SK-N-SH treated with all-trans-retinoic acid at 6 μM for 48 hours (cell line): ENCODE results near the gene LTBP1.

Experiments
- ATAC-seq: fragments of 200-7000 bp; cut with Tn5 transposase; 3 replicates; pipeline ENCODE4 v1.9.1; 2020; ENCODE audit warnings: mild to moderate bottlenecking, moderate library complexity
- CSDC2 ChIP-seq: fragments of 250-450 bp; sonication (Bioruptor Pico); IDR thresholded peaks from 2 replicates; pipeline ENCODE4 v1.5.0; 2020; ENCODE audit warnings: mild to moderate bottlenecking, moderate library complexity
- ESRRG ChIP-seq: fragments of 250-450 bp; sonication (Bioruptor Pico); IDR thresholded peaks from 2 replicates; pipeline ENCODE4 v1.6.1; 2021; ENCODE audit warnings: mild to moderate bottlenecking
- GLIS3 ChIP-seq: fragments of 250-450 bp; sonication (Bioruptor Pico); IDR thresholded peaks from 2 replicates; pipeline ENCODE4 v1.5.0; 2020; ENCODE audit warnings: mild to moderate bottlenecking, moderate library complexity
- ISL1 ChIP-seq: fragments of 250-450 bp; sonication (Bioruptor Pico); IDR thresholded peaks from 2 replicates; pipeline ENCODE4 v2.1.2; 2022; ENCODE audit warnings: mild to moderate bottlenecking, moderate library complexity
- OSR1 ChIP-seq: fragments of 250-450 bp; sonication (Bioruptor Pico); IDR thresholded peaks from 2 replicates; pipeline ENCODE4 v1.8.0; 2022; ENCODE audit warnings: moderate library complexity, mild to moderate bottlenecking, inconsistent platforms
- PPARA ChIP-seq: fragments of 250-450 bp; sonication (Bioruptor Pico); IDR thresholded peaks from 2 replicates; pipeline ENCODE4 v1.5.0; 2020; ENCODE audit warnings: mild to moderate bottlenecking, borderline replicate concordance
- RARB ChIP-seq: fragments of 250-450 bp; sonication (Bioruptor Pico); IDR thresholded peaks from 2 replicates; pipeline ENCODE4 v1.8.0; 2021; ENCODE audit warnings: mild to moderate bottlenecking, moderate library complexity
- SNAI2 ChIP-seq: fragments of 250-450 bp; sonication (Bioruptor Pico); IDR thresholded peaks from 2 replicates; pipeline ENCODE4 v1.5.0; 2020; ENCODE audit warnings: mild to moderate bottlenecking, moderate library complexity
- TCF4 ChIP-seq: fragments of 250-450 bp; sonication (Bioruptor Pico); IDR thresholded peaks from 2 replicates; pipeline ENCODE4 v1.8.0; 2021; ENCODE audit warnings: mild to moderate bottlenecking, moderate library complexity, borderline replicate concordance
- TOX ChIP-seq: fragments of 250-450 bp; sonication (Bioruptor Pico); IDR thresholded peaks from 2 replicates; pipeline ENCODE4 v1.8.0; 2021; ENCODE audit warnings: mild to moderate bottlenecking, moderate library complexity, borderline replicate concordance
- ZC3H10 ChIP-seq: fragments of 250-450 bp; sonication (Bioruptor Pico); IDR thresholded peaks from 2 replicates; pipeline ENCODE4 v1.5.1; 2021; ENCODE audit warnings: mild to moderate bottlenecking, moderate library complexity
- ZFP3 ChIP-seq: fragments of 250-450 bp; sonication (Bioruptor Pico); IDR thresholded peaks from 2 replicates; pipeline ENCODE4 v1.5.0; 2020; ENCODE audit warnings: mild to moderate bottlenecking, moderate library complexity
- ZFP30 ChIP-seq: fragments of 450-650 bp; formaldehyde crosslinking; IDR thresholded peaks from 2 replicates; pipeline ENCODE4 v1.5.0; 2022; ENCODE audit warnings: mild to moderate bottlenecking, moderate library complexity
- TF ChIP-seq, protein P1 (sequence below): fragments of 250-450 bp; sonication (Bioruptor Pico); IDR thresholded peaks from 2 replicates; pipeline ENCODE4 v1.8.0; 2020; ENCODE audit warnings: mild to moderate bottlenecking, moderate library complexity, borderline replicate concordance
- TF ChIP-seq, protein P2 (sequence below): fragments of 250-450 bp; sonication (Bioruptor Pico); IDR thresholded peaks from 2 replicates; pipeline ENCODE4 v1.5.0; 2020; ENCODE audit warnings: mild to moderate bottlenecking, moderate library complexity
- TF ChIP-seq, protein P3 (sequence below): fragments of 250-450 bp; sonication (Bioruptor Pico); IDR thresholded peaks from 2 replicates; pipeline ENCODE4 v1.8.0; 2021; ENCODE audit warnings: low read depth, mild to moderate bottlenecking, moderate library complexity, borderline replicate concordance
- TF ChIP-seq, protein P4 (sequence below): fragments of 250-450 bp; sonication (Bioruptor Pico); IDR thresholded peaks from 2 replicates; pipeline ENCODE4 v1.5.1; 2021; ENCODE audit warnings: mild to moderate bottlenecking, moderate library complexity

The LTBP1 gene

DNA sequence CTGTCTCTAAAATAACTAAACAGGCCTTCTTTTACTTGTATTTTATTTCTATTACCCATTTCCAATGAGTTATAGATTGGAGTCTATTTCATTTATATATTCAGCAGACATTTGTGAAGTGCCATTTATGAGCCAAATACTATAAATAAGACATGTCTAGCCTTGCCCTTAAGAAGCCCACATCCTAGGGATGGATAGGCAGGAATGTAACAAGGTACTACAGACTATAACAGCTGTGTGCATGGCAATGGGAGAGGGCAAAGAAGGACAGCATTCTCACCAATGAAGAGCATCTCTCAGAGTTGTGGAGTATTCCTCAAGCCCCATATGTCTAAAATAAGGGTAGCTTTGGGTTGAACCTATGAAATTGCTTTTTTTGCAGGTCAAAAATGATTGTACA, 367.8 kb downstream of the LTBP1 start:
- no peak for ATAC-seq
- no peak for TF ChIP-seq GLIS3 (CRISPR knock-in tag)
- TF ChIP-seq ZC3H10 (CRISPR knock-in tag), result no peak

DNA sequence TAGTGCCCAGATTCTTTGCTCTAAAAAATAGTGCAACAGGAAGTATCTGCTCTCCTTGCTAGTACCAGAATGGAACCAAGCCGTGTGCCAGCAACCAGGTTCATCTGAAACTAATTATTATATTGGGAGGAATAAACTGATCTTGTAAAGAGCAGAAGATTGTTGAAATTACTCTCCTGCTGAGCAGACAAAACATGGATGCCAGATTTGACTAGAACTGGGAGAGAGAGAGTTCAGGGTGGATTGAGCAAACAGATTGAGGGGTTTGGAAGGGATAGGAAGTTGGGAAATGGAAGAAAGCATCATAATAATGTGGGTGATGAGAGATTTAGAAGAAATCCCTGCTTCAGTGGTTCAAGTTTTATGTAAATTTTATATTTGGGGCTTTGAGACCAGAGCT, 369.6 kb downstream of the LTBP1 start:
- ATAC-seq, result peak; percentile 5; the same call in 1 of the 3 replicates
- TF ChIP-seq TOX (CRISPR knock-in tag), result no peak
- no peak for TF ChIP-seq RARB
- TF ChIP-seq TCF4 (CRISPR knock-in tag), result no peak
- TF ChIP-seq, protein P1, sequence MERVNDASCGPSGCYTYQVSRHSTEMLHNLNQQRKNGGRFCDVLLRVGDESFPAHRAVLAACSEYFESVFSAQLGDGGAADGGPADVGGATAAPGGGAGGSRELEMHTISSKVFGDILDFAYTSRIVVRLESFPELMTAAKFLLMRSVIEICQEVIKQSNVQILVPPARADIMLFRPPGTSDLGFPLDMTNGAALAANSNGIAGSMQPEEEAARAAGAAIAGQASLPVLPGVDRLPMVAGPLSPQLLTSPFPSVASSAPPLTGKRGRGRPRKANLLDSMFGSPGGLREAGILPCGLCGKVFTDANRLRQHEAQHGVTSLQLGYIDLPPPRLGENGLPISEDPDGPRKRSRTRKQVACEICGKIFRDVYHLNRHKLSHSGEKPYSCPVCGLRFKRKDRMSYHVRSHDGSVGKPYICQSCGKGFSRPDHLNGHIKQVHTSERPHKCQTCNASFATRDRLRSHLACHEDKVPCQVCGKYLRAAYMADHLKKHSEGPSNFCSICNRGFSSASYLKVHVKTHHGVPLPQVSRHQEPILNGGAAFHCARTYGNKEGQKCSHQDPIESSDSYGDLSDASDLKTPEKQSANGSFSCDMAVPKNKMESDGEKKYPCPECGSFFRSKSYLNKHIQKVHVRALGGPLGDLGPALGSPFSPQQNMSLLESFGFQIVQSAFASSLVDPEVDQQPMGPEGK (CRISPR knock-in tag), result no peak
- TF ChIP-seq, protein P2, sequence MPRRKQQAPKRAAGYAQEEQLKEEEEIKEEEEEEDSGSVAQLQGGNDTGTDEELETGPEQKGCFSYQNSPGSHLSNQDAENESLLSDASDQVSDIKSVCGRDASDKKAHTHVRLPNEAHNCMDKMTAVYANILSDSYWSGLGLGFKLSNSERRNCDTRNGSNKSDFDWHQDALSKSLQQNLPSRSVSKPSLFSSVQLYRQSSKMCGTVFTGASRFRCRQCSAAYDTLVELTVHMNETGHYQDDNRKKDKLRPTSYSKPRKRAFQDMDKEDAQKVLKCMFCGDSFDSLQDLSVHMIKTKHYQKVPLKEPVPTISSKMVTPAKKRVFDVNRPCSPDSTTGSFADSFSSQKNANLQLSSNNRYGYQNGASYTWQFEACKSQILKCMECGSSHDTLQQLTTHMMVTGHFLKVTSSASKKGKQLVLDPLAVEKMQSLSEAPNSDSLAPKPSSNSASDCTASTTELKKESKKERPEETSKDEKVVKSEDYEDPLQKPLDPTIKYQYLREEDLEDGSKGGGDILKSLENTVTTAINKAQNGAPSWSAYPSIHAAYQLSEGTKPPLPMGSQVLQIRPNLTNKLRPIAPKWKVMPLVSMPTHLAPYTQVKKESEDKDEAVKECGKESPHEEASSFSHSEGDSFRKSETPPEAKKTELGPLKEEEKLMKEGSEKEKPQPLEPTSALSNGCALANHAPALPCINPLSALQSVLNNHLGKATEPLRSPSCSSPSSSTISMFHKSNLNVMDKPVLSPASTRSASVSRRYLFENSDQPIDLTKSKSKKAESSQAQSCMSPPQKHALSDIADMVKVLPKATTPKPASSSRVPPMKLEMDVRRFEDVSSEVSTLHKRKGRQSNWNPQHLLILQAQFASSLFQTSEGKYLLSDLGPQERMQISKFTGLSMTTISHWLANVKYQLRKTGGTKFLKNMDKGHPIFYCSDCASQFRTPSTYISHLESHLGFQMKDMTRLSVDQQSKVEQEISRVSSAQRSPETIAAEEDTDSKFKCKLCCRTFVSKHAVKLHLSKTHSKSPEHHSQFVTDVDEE (CRISPR knock-in tag), result no peak

DNA sequence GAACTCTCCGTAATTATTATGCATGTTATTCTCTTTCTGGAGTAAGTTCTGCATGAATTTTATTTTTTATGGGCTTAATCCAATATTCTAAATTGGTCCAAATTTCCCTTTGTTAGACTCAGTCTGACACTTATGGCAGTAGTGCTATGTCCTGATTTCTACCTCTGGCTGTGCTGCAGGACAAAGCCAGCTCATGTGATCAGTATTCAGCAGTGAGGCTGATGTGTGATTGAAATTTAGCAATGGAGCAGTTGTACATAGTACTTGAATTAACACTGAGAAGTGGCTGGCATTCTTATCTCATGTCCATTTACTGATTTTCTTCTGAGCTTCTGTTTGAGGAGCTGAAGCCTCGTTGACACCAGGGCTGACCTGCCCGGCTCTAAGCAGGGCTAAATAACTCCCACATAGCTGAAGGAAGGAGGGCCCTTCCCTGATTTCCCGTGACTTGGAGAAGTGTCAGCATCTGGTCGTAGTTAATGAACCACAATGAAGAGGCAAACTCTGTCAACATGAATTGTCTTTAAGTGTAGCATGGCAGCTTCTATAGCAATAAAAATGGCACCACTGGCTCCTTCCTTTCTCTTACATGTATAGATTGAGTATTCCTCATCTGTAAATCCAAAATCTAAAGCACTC, 370.7 kb downstream of the LTBP1 start:
- TF ChIP-seq ESRRG (no peak), OSR1 (CRISPR knock-in tag) (no peak), ISL1 (no peak), ZFP30 (CRISPR knock-in tag) (no peak), GLIS3 (CRISPR knock-in tag) (no peak), RARB (no peak), ZC3H10 (CRISPR knock-in tag) (no peak), ZFP3 (CRISPR knock-in tag) (no peak)
- TF ChIP-seq, protein P1 (CRISPR knock-in tag), result no peak
- TF ChIP-seq, protein P3, sequence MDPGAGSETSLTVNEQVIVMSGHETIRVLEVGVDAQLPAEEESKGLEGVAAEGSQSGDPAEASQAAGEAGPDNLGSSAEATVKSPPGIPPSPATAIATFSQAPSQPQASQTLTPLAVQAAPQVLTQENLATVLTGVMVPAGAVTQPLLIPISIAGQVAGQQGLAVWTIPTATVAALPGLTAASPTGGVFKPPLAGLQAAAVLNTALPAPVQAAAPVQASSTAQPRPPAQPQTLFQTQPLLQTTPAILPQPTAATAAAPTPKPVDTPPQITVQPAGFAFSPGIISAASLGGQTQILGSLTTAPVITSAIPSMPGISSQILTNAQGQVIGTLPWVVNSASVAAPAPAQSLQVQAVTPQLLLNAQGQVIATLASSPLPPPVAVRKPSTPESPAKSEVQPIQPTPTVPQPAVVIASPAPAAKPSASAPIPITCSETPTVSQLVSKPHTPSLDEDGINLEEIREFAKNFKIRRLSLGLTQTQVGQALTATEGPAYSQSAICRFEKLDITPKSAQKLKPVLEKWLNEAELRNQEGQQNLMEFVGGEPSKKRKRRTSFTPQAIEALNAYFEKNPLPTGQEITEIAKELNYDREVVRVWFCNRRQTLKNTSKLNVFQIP (CRISPR knock-in tag), result no peak
- TF ChIP-seq, protein P2 (CRISPR knock-in tag), result no peak
- no peak for ATAC-seq

DNA sequence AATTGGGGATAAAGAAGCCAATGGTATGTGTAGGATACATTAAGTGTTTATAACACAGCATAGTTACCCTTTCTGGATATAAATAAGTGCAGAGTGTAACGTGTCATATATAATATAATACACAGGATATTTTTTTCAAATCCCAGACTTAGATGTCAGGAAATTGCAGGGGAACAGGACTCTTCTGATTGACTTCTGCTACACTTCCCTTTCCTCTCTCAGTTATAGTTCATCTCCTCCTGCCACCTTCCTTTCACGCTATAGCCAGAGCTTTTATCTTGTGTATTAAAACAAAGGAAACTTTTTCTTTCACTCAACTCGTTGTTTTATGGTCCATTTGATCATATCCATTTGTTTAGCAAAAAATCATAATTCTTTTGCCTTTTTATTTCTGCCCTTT, 371.7 kb downstream of the LTBP1 start:
- ATAC-seq, result no peak
- TF ChIP-seq TOX (CRISPR knock-in tag) (no peak), PPARA (CRISPR knock-in tag) (no peak), ZFP3 (CRISPR knock-in tag) (no peak), CSDC2 (no peak), ISL1 (no peak), RARB (no peak), SNAI2 (CRISPR knock-in tag) (no peak)
- TF ChIP-seq, protein P2 (CRISPR knock-in tag), result no peak
- TF ChIP-seq, protein P4, sequence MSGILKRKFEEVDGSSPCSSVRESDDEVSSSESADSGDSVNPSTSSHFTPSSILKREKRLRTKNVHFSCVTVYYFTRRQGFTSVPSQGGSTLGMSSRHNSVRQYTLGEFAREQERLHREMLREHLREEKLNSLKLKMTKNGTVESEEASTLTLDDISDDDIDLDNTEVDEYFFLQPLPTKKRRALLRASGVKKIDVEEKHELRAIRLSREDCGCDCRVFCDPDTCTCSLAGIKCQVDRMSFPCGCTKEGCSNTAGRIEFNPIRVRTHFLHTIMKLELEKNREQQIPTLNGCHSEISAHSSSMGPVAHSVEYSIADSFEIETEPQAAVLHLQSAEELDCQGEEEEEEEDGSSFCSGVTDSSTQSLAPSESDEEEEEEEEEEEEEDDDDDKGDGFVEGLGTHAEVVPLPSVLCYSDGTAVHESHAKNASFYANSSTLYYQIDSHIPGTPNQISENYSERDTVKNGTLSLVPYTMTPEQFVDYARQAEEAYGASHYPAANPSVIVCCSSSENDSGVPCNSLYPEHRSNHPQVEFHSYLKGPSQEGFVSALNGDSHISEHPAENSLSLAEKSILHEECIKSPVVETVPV, result no peak
